Coronary artery (tissue), 2 donors: ENCODE measurements around the gene TREM2.
"Not testable (repeated sequence)": the region's sequence is repeated elsewhere in the genome, so short reads cannot be mapped to it uniquely, and the experiment has no call there.

Experiments
- DNase-seq: peaks from one replicate; pipeline ENCODE4 v3.0.0-alpha.2; 2017; ENCODE audit warnings: low spot score
- H3K27ac ChIP-seq, 2 donors: fragments of 200-600 bp; sonication (generic); one replicate each; pipeline ENCODE4 v1.5.1; 2016 to 2019
- H3K4me3 ChIP-seq: fragments of 200-600 bp; sonication (generic); 2 replicates; pipeline ENCODE4 v1.5.1; 2016; ENCODE audit warnings: mild to moderate bottlenecking, moderate library complexity
- TF ChIP-seq, protein P1 (sequence below): fragments of 200-600 bp; sonication (generic); IDR thresholded peaks from one replicate; pipeline ENCODE4 v1.5.1; 2019; ENCODE audit warnings: antibody characterized with exemption

The TREM2 gene

DNA sequence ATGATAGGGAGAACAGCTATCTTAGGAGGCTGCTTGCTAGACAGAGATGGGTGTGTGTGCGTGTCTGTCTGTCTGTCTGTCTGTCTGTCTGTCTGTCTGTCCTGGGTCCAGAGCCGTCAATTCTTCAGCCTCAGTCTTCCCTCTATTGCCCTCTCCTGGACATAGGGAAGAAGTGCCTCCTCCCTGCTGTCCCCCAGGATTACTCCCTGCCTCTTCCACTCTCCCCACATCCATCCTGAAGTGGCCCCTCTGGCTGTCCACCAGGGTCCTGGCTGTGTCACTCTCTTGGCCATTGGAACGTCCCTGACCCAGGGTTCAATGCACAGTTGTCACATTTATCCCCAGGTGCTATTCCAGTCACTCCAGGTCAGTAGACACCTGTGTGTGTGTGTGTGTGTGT, 27.9 kb upstream of the TREM2 start:
- no peak overlapping the region for H3K27ac ChIP-seq
- no peak for DNase-seq
- TF ChIP-seq, protein P1, sequence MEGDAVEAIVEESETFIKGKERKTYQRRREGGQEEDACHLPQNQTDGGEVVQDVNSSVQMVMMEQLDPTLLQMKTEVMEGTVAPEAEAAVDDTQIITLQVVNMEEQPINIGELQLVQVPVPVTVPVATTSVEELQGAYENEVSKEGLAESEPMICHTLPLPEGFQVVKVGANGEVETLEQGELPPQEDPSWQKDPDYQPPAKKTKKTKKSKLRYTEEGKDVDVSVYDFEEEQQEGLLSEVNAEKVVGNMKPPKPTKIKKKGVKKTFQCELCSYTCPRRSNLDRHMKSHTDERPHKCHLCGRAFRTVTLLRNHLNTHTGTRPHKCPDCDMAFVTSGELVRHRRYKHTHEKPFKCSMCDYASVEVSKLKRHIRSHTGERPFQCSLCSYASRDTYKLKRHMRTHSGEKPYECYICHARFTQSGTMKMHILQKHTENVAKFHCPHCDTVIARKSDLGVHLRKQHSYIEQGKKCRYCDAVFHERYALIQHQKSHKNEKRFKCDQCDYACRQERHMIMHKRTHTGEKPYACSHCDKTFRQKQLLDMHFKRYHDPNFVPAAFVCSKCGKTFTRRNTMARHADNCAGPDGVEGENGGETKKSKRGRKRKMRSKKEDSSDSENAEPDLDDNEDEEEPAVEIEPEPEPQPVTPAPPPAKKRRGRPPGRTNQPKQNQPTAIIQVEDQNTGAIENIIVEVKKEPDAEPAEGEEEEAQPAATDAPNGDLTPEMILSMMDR: no peak
- no peak overlapping the region for H3K4me3 ChIP-seq

DNA sequence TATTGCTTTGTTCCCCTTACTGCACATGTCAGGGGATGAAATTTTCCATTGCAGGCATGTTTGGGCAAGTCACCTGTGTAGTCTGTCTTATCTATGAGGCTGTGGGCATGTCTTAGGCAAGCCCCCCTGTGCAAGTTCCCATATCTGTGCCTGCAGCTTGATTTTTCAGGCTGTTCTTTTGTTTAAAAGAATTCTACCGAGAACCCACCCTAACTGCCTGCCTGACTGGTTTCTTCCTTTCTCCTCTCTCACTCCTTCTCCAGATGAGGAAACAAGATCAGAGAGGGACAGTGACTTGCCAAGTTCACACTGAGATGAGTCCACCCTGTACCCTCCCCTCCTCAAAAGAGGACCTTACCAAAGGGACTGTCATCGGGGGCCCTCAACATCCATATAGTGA, 27.1 kb upstream of the TREM2 start:
- TF ChIP-seq, protein P1: no peak
- Histone ChIP-seq H3K4me3 (no peak overlapping the region), H3K27ac (no peak overlapping the region)
- DNase-seq: no peak

DNA sequence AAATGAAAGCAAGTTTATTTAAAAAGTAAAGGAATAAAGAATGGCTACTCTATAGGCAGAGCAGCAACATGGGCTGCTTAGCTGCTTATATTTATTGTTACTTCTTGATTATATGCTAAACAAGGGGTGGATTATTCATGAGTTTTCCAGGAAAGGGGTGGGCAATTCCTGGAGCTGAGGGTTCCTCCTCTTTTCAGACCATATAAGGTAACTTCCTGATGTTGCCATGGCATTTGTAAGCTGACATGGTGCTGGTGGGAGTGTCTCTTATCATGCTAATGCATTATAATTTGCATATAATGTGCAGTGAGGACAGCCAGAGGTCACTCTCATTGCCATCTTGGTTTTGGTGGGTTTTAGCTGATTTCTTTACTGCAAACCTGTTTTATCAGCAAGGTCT, 26.1 kb upstream of the TREM2 start:
- H3K4me3 ChIP-seq, DNase-seq, H3K27ac ChIP-seq: not testable (repeated sequence)

DNA sequence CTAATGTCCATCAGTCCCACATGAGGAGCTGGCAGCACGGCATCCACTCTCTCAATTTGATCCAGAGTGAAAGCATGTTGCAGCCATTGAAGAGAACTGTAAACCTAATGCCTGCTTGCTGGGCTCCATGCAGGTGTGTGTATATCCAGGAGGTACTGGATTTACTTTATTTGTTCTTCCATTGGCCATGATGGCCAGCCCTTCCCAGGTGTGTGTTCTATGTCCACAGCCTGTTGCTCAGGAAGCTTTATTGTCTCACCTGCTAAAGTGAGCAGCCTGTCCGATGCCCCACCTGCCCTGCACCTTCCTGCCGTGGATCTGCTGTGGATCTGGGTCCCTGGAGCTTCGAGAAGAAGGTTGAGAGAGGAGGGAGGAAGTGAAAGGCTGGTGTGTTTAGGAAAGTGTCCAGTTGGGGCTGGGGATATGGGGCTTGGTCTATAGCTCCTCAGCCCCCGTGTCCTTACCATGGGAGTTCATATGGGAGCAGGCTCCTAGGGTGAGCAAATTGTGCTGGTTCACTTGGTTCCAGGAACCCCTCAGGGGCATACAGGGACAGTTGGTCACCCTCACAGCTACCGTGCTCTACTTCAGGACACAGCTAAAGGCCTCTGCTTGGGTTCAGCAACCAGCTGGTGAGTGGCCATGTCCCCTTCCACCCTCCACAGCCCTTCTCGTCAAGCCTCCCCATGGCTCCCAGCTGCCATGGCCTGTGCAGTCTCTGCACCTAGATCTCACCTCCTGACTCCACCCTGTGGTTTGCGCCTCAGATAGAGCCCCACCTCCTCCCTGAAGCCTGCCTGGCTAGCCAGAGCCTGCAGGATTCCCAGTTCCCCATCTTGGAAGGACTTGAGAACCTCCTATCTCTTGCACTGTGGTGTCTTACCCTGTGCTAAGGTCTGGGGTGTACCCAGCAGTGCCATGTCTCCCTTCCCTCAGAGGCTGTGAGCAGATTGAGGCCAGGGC, 25.3 kb upstream of the TREM2 start:
- Histone ChIP-seq H3K4me3 (no peak overlapping the region), H3K27ac (no peak overlapping the region)
- TF ChIP-seq, protein P1: no peak
- DNase-seq: no peak

DNA sequence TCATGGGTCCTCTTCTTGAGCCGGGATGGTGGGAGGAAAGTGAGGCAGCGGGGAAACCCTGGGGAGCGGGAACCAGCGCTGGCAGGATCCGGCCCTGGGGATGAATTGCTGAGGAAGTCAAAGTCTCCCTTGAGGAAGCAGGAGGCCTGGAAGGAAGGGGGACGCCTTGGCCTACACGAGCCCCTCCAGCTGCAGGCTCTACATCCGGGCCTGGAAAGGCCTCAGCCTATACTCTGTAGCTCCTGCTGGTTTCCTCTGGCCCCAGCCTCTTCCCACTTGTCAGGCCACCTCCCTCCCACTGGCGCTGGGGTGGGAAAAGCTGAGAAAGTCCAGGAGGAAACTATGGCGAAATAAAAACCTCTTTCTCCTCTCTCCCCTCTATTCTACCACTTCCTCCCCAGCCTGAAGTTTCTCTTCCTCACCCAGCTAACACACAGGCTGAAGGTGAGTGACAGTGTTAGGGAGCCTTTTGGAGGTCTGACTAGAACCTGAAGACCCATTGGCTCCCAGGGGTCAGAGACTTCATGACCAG, 23.2 kb upstream of the TREM2 start:
- DNase-seq: no peak
- TF ChIP-seq, protein P1: no peak
- peak overlapping the region in 1 of 2 donors; percentile 28 for H3K27ac ChIP-seq
- H3K4me3 ChIP-seq: no peak overlapping the region

DNA sequence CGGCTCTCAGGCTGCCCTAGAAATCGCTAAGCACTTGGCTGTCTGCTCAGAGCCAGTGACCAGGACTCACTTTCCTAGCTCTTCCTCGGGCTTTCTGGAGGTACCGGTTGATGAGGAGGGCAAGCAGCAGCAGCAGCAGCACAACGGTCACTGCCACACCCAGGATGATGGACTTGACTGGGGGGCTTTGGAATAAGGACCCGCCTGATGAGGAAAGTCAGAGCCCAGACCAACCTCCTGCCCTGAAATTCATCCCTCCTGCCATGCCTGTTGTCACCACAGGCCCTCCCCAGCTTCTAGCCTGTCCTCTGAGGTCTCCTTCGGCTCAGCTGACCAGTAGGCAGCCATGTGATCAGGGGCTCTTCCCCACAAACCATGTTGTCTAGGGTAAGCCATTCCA, 21.8 kb upstream of the TREM2 start:
- H3K4me3 ChIP-seq: no peak overlapping the region
- TF ChIP-seq, protein P1: no peak
- DNase-seq: no peak
- H3K27ac ChIP-seq: no peak overlapping the region

DNA sequence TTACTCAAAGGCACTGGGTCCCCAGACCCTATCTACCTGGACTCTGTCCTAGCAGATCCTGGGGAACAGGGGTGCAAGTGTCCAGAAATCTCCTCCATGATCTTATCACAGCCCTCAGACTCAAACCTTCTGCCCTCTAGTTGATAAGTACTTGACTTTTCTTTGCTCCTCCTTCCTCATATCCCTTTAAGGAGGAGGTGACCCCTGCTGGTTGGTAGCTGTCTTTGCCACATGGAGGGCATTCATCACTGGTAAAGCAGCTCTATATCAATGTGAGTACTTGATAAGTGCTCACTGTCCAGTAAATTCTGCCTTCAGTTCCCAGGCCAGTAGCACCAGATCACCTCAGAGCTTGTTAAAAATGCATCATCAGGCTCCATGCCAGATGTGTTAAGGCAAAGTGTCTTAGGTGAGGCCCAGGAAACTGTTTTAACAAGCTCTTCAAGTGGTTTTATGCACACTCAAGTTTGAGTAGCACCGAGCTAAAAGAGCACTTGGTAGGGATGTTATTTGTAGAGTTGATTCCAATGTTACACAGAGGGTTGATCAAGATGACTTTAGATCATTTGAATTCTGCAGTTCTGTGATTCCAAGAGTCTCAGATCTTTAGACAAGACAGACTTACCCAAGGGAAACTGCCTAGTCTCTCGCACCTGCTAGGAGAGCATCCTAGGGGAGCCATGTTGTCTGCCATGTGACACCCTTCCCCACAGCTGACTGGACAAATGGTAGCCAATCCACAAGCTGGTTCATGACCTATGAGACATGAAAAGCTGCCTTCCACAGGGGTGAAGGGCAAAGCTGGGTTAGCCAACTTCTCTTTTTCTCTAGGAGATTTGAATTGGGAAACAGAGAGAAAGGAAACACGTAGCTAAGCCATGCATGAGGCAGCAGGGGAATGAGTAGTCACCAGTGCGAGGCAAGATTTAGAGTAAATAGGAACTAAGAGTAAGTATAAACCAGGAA, 19.4 kb upstream of the TREM2 start:
- no peak for DNase-seq
- Histone ChIP-seq H3K4me3 (no peak overlapping the region), H3K27ac (no peak overlapping the region)
- TF ChIP-seq, protein P1: no peak
